HEK293 (cell line): ENCODE measurements around the gene SMIM26.
A peak's percentile ranks its signal among the peaks of the same experiment; 100 is the strongest.

Source experiments
- CTCF ChIA-PET: fragments of 350-600 bp; formaldehyde crosslinking; extraction: SDS; loops from one replicate; lab custom pipeline; 2021; ENCODE audit warnings: antibody characterized with exemption; lab: Yijun Ruan, JAX
- POLR2A ChIA-PET: fragments of 300-600 bp; formaldehyde crosslinking; extraction: SDS; loops from one replicate; lab custom pipeline; 2020; ENCODE audit warnings: antibody characterized with exemption, inconsistent platforms; lab: Yijun Ruan, JAX
- H3K27ac ChIP-seq: fragments of 200-500 bp; sonication (Bioruptor generic); 2 replicates; pipeline ENCODE4 v1.5.1; 2014; ENCODE audit warnings: low read depth, low read length, control low read depth, inconsistent platforms; ENCODE audit errors: extremely low read depth
- H3K36me3 ChIP-seq, 2 experiments: fragments of 200-500 bp in 1 of 2; sonication (Bioruptor generic) in 1 of 2; 1 replicate in 1 of 2; 2 replicates in 1 of 2; pipeline ENCODE4 v1.5.1; 2014 to 2017; ENCODE audit warnings: inconsistent platforms in 2 of 2, low read length in 2 of 2; ENCODE audit not compliant: control insufficient read depth in 2 of 2, insufficient read depth in 1 of 2
- H3K4me1 ChIP-seq: fragments of 200-500 bp; sonication (Bioruptor generic); 2 replicates; pipeline ENCODE4 v1.5.1; 2014; ENCODE audit warnings: mild to moderate bottlenecking, low read length, inconsistent platforms; ENCODE audit not compliant: control insufficient read depth, insufficient read depth
- H3K4me3 ChIP-seq: 2 replicates; pipeline ENCODE4 v1.5.1; 2011; ENCODE audit warnings: low read depth, mild to moderate bottlenecking, control low read depth, low read length, moderate library complexity
- H3K9me3 ChIP-seq: fragments of 200-500 bp; sonication (Bioruptor generic); 2 replicates; pipeline ENCODE4 v1.5.1; 2014; ENCODE audit warnings: low read depth, low read length, inconsistent platforms; ENCODE audit not compliant: control insufficient read depth, insufficient read depth
- EGR2 ChIP-seq: fragments of 450-650 bp; formaldehyde crosslinking; IDR thresholded peaks from 2 replicates; pipeline ENCODE4 v1.5.1; 2016; ENCODE audit warnings: low read depth, missing biosample characterization, missing genetic modification characterization
- FEZF1 ChIP-seq: fragments of 450-650 bp; formaldehyde crosslinking; IDR thresholded peaks from 2 replicates; pipeline ENCODE4 v1.5.1; 2016; ENCODE audit warnings: missing biosample characterization, missing genetic modification characterization
- GLI2 ChIP-seq: fragments of 450-650 bp; formaldehyde crosslinking; IDR thresholded peaks from 2 replicates; pipeline ENCODE4; 2017; ENCODE audit warnings: missing biosample characterization, missing genetic modification characterization, low read depth, borderline replicate concordance
- HOXA7 ChIP-seq: sonication (generic); formaldehyde crosslinking; IDR thresholded peaks from 2 replicates; pipeline ENCODE4 v1.8.1; 2022; ENCODE audit warnings: missing genetic modification reagents, borderline replicate concordance
- IKZF3 ChIP-seq: fragments of 450-650 bp; IDR thresholded peaks from 2 replicates; pipeline ENCODE4 v1.5.0; 2018; ENCODE audit warnings: missing biosample characterization, mild to moderate bottlenecking, missing genetic modification characterization, moderate library complexity
- KLF9 ChIP-seq: fragments of 450-650 bp; formaldehyde crosslinking; IDR thresholded peaks from 2 replicates; pipeline ENCODE4 v1.5.1; 2016; ENCODE audit warnings: missing biosample characterization, missing genetic modification characterization, low read depth
- MZF1 ChIP-seq: fragments of 450-650 bp; formaldehyde crosslinking; IDR thresholded peaks from 2 replicates; pipeline ENCODE4 v1.5.1; 2017; ENCODE audit warnings: missing biosample characterization, missing genetic modification characterization, borderline replicate concordance
- OVOL3 ChIP-seq: fragments of 450-650 bp; formaldehyde crosslinking; IDR thresholded peaks from 2 replicates; pipeline ENCODE4 v1.5.1; 2016; ENCODE audit warnings: missing biosample characterization, missing genetic modification characterization
- SP3 ChIP-seq: fragments of 450-650 bp; formaldehyde crosslinking; IDR thresholded peaks from 2 replicates; pipeline ENCODE4 v1.5.1; 2016; ENCODE audit warnings: missing biosample characterization, missing genetic modification characterization
- SP7 ChIP-seq: fragments of 450-650 bp; formaldehyde crosslinking; IDR thresholded peaks from 2 replicates; pipeline ENCODE4 v1.5.1; 2016; ENCODE audit warnings: missing biosample characterization, missing genetic modification characterization
- YY1 ChIP-seq: fragments of 450-650 bp; formaldehyde crosslinking; IDR thresholded peaks from 2 replicates; pipeline ENCODE4 v1.5.1; 2018; ENCODE audit warnings: missing biosample characterization, missing genetic modification characterization
- YY2 ChIP-seq: fragments of 450-650 bp; formaldehyde crosslinking; IDR thresholded peaks from 2 replicates; pipeline ENCODE4 v1.5.1; 2016; ENCODE audit warnings: missing biosample characterization, missing genetic modification characterization
- ZBTB21 ChIP-seq: fragments of 450-650 bp; formaldehyde crosslinking; IDR thresholded peaks from 2 replicates; pipeline ENCODE4 v1.5.1; 2017; ENCODE audit warnings: missing biosample characterization, missing genetic modification characterization
- ZFHX2 ChIP-seq: fragments of 450-650 bp; formaldehyde crosslinking; conservative IDR thresholded peaks from 2 replicates; pipeline ENCODE4 v1.5.1; 2016; ENCODE audit warnings: missing biosample characterization, missing genetic modification characterization
- ZFP37 ChIP-seq: fragments of 450-650 bp; formaldehyde crosslinking; IDR thresholded peaks from 2 replicates; pipeline ENCODE4 v1.5.1; 2016; ENCODE audit warnings: missing biosample characterization, missing genetic modification characterization
- ZNF132 ChIP-seq: fragments of 450-650 bp; formaldehyde crosslinking; IDR thresholded peaks from 2 replicates; pipeline ENCODE4 v1.5.1; 2017; ENCODE audit warnings: missing biosample characterization, missing genetic modification characterization, borderline replicate concordance
- ZNF184 ChIP-seq: fragments of 450-650 bp; IDR thresholded peaks from 2 replicates; pipeline ENCODE4 v1.5.1; 2018; ENCODE audit warnings: missing biosample characterization, mild to moderate bottlenecking, missing genetic modification characterization
- ZNF239 ChIP-seq: fragments of 450-650 bp; formaldehyde crosslinking; IDR thresholded peaks from 2 replicates; pipeline ENCODE4 v1.5.1; 2016; ENCODE audit warnings: missing biosample characterization, missing genetic modification characterization
- ZNF24 ChIP-seq: fragments of 450-650 bp; formaldehyde crosslinking; IDR thresholded peaks from 2 replicates; pipeline ENCODE4 v1.5.1; 2016; ENCODE audit warnings: missing biosample characterization, missing genetic modification characterization
- ZNF324 ChIP-seq: fragments of 450-650 bp; formaldehyde crosslinking; IDR thresholded peaks from 2 replicates; pipeline ENCODE4 v1.5.1; 2016; ENCODE audit warnings: missing biosample characterization, missing genetic modification characterization
- ZNF37A ChIP-seq: fragments of 450-650 bp; IDR thresholded peaks from 2 replicates; pipeline ENCODE4 v1.5.1; 2018; ENCODE audit warnings: missing biosample characterization, missing genetic modification characterization
- ZNF394 ChIP-seq: fragments of 450-650 bp; formaldehyde crosslinking; IDR thresholded peaks from 2 replicates; pipeline ENCODE4 v1.5.1; 2016; ENCODE audit warnings: missing biosample characterization, missing genetic modification characterization, mild to moderate bottlenecking, moderate library complexity, borderline replicate concordance
- ZNF423 ChIP-seq: fragments of 450-650 bp; formaldehyde crosslinking; IDR thresholded peaks from 2 replicates; pipeline ENCODE4 v1.5.1; 2016; ENCODE audit warnings: missing biosample characterization, missing genetic modification characterization
- ZNF529 ChIP-seq: fragments of 450-650 bp; formaldehyde crosslinking; IDR thresholded peaks from 2 replicates; pipeline ENCODE4 v1.5.1; 2017; ENCODE audit warnings: missing genetic modification characterization, missing biosample characterization; ENCODE audit not compliant: insufficient replicate concordance
- ZNF585B ChIP-seq: fragments of 450-650 bp; formaldehyde crosslinking; IDR thresholded peaks from 2 replicates; pipeline ENCODE4 v1.5.1; 2016; ENCODE audit warnings: missing biosample characterization, missing genetic modification characterization
- ZNF629 ChIP-seq: fragments of 450-650 bp; formaldehyde crosslinking; IDR thresholded peaks from 2 replicates; pipeline ENCODE4 v1.5.1; 2017; ENCODE audit warnings: missing biosample characterization, missing genetic modification characterization
- ZNF777 ChIP-seq: fragments of 450-650 bp; formaldehyde crosslinking; IDR thresholded peaks from 2 replicates; pipeline ENCODE4 v1.5.1; 2017; ENCODE audit warnings: missing biosample characterization, missing genetic modification characterization, borderline replicate concordance
- ZSCAN16 ChIP-seq: fragments of 450-650 bp; formaldehyde crosslinking; IDR thresholded peaks from 2 replicates; pipeline ENCODE4 v1.5.1; 2016; ENCODE audit warnings: missing biosample characterization, missing genetic modification characterization
- ZSCAN23 ChIP-seq: fragments of 450-650 bp; formaldehyde crosslinking; IDR thresholded peaks from 2 replicates; pipeline ENCODE4 v1.5.1; 2016; ENCODE audit warnings: missing biosample characterization, missing genetic modification characterization
- TF ChIP-seq, protein P1 (sequence below): fragments of 450-650 bp; formaldehyde crosslinking; IDR thresholded peaks from 2 replicates; pipeline ENCODE4 v1.5.1; 2016; ENCODE audit warnings: missing biosample characterization, missing genetic modification characterization
- TF ChIP-seq, protein P2 (sequence below): fragments of 450-650 bp; formaldehyde crosslinking; IDR thresholded peaks from 2 replicates; pipeline ENCODE4 v1.5.1; 2016; ENCODE audit warnings: missing biosample characterization, missing genetic modification characterization
- TF ChIP-seq, protein P3 (sequence below): fragments of 450-650 bp; formaldehyde crosslinking; IDR thresholded peaks from 2 replicates; pipeline ENCODE4 v1.5.1; 2016; ENCODE audit warnings: missing biosample characterization, missing genetic modification characterization
- TF ChIP-seq, protein P4 (sequence below): fragments of 450-650 bp; formaldehyde crosslinking; IDR thresholded peaks from 2 replicates; pipeline ENCODE4 v1.5.1; 2016; ENCODE audit warnings: missing biosample characterization, missing genetic modification characterization

SMIM26 gene, protein sequence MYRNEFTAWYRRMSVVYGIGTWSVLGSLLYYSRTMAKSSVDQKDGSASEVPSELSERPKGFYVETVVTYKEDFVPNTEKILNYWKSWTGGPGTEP

DNA sequence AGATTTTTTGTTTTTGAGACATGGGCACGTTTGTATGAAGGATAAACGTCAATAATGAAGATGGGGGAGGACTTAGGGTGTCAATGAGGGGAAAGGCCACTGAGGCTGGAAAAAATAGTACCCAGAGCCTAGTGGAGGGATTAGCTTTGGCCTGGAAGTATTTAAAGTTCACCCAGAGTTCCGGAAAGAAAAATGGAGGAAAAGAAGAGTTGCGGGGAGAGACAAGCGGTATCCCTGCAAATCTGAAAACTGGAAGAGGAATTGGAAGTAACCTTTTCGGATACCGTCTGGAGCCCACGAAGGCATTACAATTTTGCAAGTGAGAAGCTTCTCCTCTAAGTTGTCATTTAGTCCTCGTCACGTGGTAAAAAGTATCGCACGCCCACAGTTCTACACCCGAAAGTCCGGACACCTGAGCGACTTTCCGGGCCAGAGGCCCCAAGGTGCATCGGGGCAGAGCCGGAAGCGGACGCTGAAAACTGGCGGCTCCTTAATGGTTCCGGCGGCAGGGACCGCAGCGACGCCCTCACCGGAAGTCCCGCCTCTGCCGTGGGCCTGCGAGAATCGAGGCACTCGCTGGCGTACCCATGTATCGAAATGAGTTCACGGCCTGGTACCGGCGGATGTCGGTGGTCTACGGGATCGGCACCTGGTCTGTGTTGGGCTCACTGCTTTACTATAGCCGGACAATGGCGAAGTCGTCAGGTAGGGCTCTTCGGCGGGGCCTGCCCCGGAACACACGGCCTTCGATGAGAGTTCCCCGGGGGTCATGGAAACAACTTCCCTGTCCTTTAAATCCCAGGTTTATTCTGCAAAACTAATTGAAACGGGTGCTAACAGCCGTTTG, at the start of gene SMIM26:
Gene SMIM26, plus strand, starts transcription at position 541 of the 847 bp plus-strand sequence. Its CDS starts 47 bp downstream, at position 588.
- Histone ChIP-seq H3K4me3 (peak within 1 kb of the TSS; percentile 84), H3K4me1 (no peaks in the 10 kb centered on the region), H3K27ac (peak within 1 kb of the TSS; percentile 77), H3K36me3 (peaks cover 19 to 34% of the 10 kb centered on the region in 2 experiments), H3K9me3 (no peaks in the 10 kb centered on the region)
- ChIA-PET POLR2A (interaction anchor here (1.4 kb wide), 2 partner anchors 60 to 100 kb away, joined by 3 to 9 read pairs; partner anchors contain the start of genes DZANK1, POLR3F and SEC23B), CTCF (no interaction called here)
- no peak for TF ChIP-seq ZNF529 (tag by site-specific recombination)
- no peak for TF ChIP-seq GLI2 (tag by site-specific recombination)
- peak; percentile 94 for TF ChIP-seq ZNF394
- peak; percentile 68; the same call in 1 of the 2 replicates for TF ChIP-seq OVOL3 (tag by site-specific recombination)
- TF ChIP-seq ZNF37A (tag by site-specific recombination), result no peak
- TF ChIP-seq, protein P1, sequence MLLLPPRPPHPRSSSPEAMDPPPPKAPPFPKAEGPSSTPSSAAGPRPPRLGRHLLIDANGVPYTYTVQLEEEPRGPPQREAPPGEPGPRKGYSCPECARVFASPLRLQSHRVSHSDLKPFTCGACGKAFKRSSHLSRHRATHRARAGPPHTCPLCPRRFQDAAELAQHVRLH (tag by site-specific recombination), result 0 out of 2 replicates have a peak, but pooled peaks have one; percentile 72
- 0 out of 2 replicates have a peak, but pooled peaks have one; percentile 34 for TF ChIP-seq ZNF324 (tag by site-specific recombination)
- no peak for TF ChIP-seq HOXA7 (CRISPR knock-in tag)
- 0 out of 2 replicates have a peak, but pooled peaks have one; percentile 24 for TF ChIP-seq MZF1 (tag by site-specific recombination)
- no peak for TF ChIP-seq ZNF132 (tag by site-specific recombination)
- 0 out of 2 replicates have a peak, but pooled peaks have one; percentile 63 for TF ChIP-seq ZSCAN16 (tag by site-specific recombination)
- peak; percentile 40; the same call in 1 of the 2 replicates for TF ChIP-seq ZNF777 (tag by site-specific recombination)
- peak; percentile 67 for TF ChIP-seq ZFHX2
- 0 out of 2 replicates have a peak, but pooled peaks have one; percentile 23 for TF ChIP-seq YY2 (tag by site-specific recombination)
- TF ChIP-seq ZFP37, result peak; percentile 80; the same call in 1 of the 2 replicates
- TF ChIP-seq, protein P2, sequence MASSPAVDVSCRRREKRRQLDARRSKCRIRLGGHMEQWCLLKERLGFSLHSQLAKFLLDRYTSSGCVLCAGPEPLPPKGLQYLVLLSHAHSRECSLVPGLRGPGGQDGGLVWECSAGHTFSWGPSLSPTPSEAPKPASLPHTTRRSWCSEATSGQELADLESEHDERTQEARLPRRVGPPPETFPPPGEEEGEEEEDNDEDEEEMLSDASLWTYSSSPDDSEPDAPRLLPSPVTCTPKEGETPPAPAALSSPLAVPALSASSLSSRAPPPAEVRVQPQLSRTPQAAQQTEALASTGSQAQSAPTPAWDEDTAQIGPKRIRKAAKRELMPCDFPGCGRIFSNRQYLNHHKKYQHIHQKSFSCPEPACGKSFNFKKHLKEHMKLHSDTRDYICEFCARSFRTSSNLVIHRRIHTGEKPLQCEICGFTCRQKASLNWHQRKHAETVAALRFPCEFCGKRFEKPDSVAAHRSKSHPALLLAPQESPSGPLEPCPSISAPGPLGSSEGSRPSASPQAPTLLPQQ (tag by site-specific recombination), result peak; percentile 82
- TF ChIP-seq ZNF24 (tag by site-specific recombination), result peak; percentile 82
- TF ChIP-seq EGR2 (tag by site-specific recombination), result peak; percentile 63; the same call in 1 of the 2 replicates
- no peak for TF ChIP-seq ZNF585B (tag by site-specific recombination)
- TF ChIP-seq SP7 (tag by site-specific recombination), result peak; percentile 80
- TF ChIP-seq KLF9 (tag by site-specific recombination), result peak; percentile 43; the same call in 1 of the 2 replicates
- TF ChIP-seq, protein P3, sequence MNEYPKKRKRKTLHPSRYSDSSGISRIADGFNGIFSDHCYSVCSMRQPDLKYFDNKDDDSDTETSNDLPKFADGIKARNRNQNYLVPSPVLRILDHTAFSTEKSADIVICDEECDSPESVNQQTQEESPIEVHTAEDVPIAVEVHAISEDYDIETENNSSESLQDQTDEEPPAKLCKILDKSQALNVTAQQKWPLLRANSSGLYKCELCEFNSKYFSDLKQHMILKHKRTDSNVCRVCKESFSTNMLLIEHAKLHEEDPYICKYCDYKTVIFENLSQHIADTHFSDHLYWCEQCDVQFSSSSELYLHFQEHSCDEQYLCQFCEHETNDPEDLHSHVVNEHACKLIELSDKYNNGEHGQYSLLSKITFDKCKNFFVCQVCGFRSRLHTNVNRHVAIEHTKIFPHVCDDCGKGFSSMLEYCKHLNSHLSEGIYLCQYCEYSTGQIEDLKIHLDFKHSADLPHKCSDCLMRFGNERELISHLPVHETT, result peak; percentile 47; the same call in 1 of the 2 replicates
- TF ChIP-seq ZSCAN23 (tag by site-specific recombination), result 0 out of 2 replicates have a peak, but pooled peaks have one; percentile 36
- TF ChIP-seq ZNF184 (tag by site-specific recombination), result 0 out of 2 replicates have a peak, but pooled peaks have one; percentile 22
- TF ChIP-seq SP3 (tag by site-specific recombination), result peak; percentile 62
- TF ChIP-seq YY1, result peak; percentile 67
- TF ChIP-seq ZNF629 (tag by site-specific recombination), result peak; percentile 77
- 0 out of 2 replicates have a peak, but pooled peaks have one; percentile 57 for TF ChIP-seq ZNF239 (tag by site-specific recombination)
- TF ChIP-seq FEZF1 (tag by site-specific recombination), result no peak
- TF ChIP-seq IKZF3, result 0 out of 2 replicates have a peak, but pooled peaks have one; percentile 31
- TF ChIP-seq, protein P4, sequence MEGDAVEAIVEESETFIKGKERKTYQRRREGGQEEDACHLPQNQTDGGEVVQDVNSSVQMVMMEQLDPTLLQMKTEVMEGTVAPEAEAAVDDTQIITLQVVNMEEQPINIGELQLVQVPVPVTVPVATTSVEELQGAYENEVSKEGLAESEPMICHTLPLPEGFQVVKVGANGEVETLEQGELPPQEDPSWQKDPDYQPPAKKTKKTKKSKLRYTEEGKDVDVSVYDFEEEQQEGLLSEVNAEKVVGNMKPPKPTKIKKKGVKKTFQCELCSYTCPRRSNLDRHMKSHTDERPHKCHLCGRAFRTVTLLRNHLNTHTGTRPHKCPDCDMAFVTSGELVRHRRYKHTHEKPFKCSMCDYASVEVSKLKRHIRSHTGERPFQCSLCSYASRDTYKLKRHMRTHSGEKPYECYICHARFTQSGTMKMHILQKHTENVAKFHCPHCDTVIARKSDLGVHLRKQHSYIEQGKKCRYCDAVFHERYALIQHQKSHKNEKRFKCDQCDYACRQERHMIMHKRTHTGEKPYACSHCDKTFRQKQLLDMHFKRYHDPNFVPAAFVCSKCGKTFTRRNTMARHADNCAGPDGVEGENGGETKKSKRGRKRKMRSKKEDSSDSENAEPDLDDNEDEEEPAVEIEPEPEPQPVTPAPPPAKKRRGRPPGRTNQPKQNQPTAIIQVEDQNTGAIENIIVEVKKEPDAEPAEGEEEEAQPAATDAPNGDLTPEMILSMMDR, result no peak
- no peak for TF ChIP-seq ZNF423 (tag by site-specific recombination)
- TF ChIP-seq ZBTB21 (tag by site-specific recombination), result no peak
